Measurements from ENCODE around the gene OR10Z1. TPM values are rescaled to one million over a fixed set of nuclear protein-coding genes. Genes with fewer than 3 reads are reported as not detected.

OR10Z1 gene
- not detected in 2 replicates for total RNA-seq

- no peak for DNase-seq
Measured at GRCh38 chr1:158604968-158605367, at the start of gene OR10Z1. OR10Z1 (plus strand) TSS chr1:158605268; CDS start chr1:158606439, 1,171 bp downstream.

- no peak for DNase-seq
Measured at GRCh38 chr1:158559696-158560095, 45.4 kb upstream of the OR10Z1 start.

GRCh38 chr1:158563853-158564252 lies 41.2 kb upstream of the OR10Z1 start:
- DNase-seq: no peak

GRCh38 chr1:158564608-158565007 lies 40.5 kb upstream of the OR10Z1 start:
- DNase-seq: no peak

GRCh38 chr1:158570480-158570879 lies 34.6 kb upstream of the OR10Z1 start, which contains the start of gene OR6P1:
OR6P1 (minus strand) TSS chr1:158570580; CDS start chr1:158563604, 6,976 bp downstream.
- DNase-seq: no peak

- no peak for DNase-seq
Measured at GRCh38 chr1:158572226-158572625, 32.8 kb upstream of the OR10Z1 start.

- DNase-seq: no peak
Measured at GRCh38 chr1:158577561-158577960, 27.5 kb upstream of the OR10Z1 start.

GRCh38 chr1:158579733-158580132 lies 25.3 kb upstream of the OR10Z1 start, which contains the start of gene OR10X1:
OR10X1 (minus strand) TSS chr1:158579899; CDS start chr1:158579899, 0 bp downstream.
- DNase-seq: no peak

GRCh38 chr1:158583962-158584361 lies 21.1 kb upstream of the OR10Z1 start:
- DNase-seq: no peak

GRCh38 chr1:158586942-158587341 lies 18.1 kb upstream of the OR10Z1 start:
- DNase-seq: no peak

GRCh38 chr1:158600735-158601134 lies 4.3 kb upstream of the OR10Z1 start:
- no peak for DNase-seq

- no peak for DNase-seq
Measured at GRCh38 chr1:158607296-158607695, 2.2 kb downstream of the OR10Z1 start.

- DNase-seq: no peak
Measured at GRCh38 chr1:158611916-158612315, 6.8 kb downstream of the OR10Z1 start.

GRCh38 chr1:158613764-158614163 lies 8.7 kb downstream of the OR10Z1 start:
- no peak for DNase-seq

GRCh38 chr1:158638146-158638545 lies 33.1 kb downstream of the OR10Z1 start:
- DNase-seq: no peak

- DNase-seq: no peak
Measured at GRCh38 chr1:158638904-158639303, 33.8 kb downstream of the OR10Z1 start.

- DNase-seq: no peak
Measured at GRCh38 chr1:158644449-158644848, 39.4 kb downstream of the OR10Z1 start.

GRCh38 chr1:158646465-158646864 lies 41.4 kb downstream of the OR10Z1 start:
- no peak for DNase-seq

GRCh38 chr1:158649052-158649451 lies 44.0 kb downstream of the OR10Z1 start:
- no peak for DNase-seq

- no peak for DNase-seq
Measured at GRCh38 chr1:158652721-158653334, 47.8 kb downstream of the OR10Z1 start.

- DNase-seq: no peak
Measured at GRCh38 chr1:158654086-158654485, 49.0 kb downstream of the OR10Z1 start.

- DNase-seq: peak; percentile 80
Measured at GRCh38 chr1:158654571-158654970, 49.5 kb downstream of the OR10Z1 start.

Data from dermis blood vessel endothelial cell (primary cell).